Neural progenitor cell (in vitro differentiated cells): ENCODE data around the gene AP2S1. TPM values are rescaled to one million over a fixed set of nuclear protein-coding genes. Genes with fewer than 3 reads are reported as not detected.
A peak's percentile ranks its signal among the peaks of the same experiment; 100 is the strongest.

ENCODE experiments used
- DNase-seq: peaks from one replicate; pipeline ENCODE4 v3.0.0-alpha.2; 2016; ENCODE audit warnings: low spot score
- H2AFZ ChIP-seq: fragments of 200-600 bp; sonication (generic); replicated peaks from 2 replicates; pipeline ENCODE4 v1.6.1; 2016; ENCODE audit warnings: antibody characterized with exemption
- H3F3A ChIP-seq: fragments of 200-600 bp; sonication (generic); 2 replicates; pipeline ENCODE4 v1.6.1; 2016; ENCODE audit warnings: antibody characterized with exemption, low read depth
- H3K27ac ChIP-seq: fragments of 200-600 bp; sonication (generic); 2 replicates; pipeline ENCODE4 v1.5.1; 2016; ENCODE audit warnings: mild to moderate bottlenecking
- H3K27me3 ChIP-seq: fragments of 200-600 bp; sonication (generic); 2 replicates; pipeline ENCODE4 v1.6.1; 2016; ENCODE audit warnings: mild to moderate bottlenecking, moderate library complexity
- H3K36me3 ChIP-seq: fragments of 200-600 bp; sonication (generic); 2 replicates; pipeline ENCODE4 v1.5.1; 2016
- H3K4me1 ChIP-seq: fragments of 200-600 bp; sonication (generic); 2 replicates; pipeline ENCODE4 v1.6.1; 2016; ENCODE audit warnings: mixed run types
- H3K4me2 ChIP-seq: fragments of 200-600 bp; sonication (generic); 2 replicates; pipeline ENCODE4 v1.6.1; 2016
- H3K4me3 ChIP-seq: fragments of 200-600 bp; sonication (generic); 2 replicates; pipeline ENCODE4 v1.5.1; 2016
- H3K79me2 ChIP-seq: fragments of 200-600 bp; sonication (generic); 2 replicates; pipeline ENCODE4 v1.6.1; 2016; ENCODE audit warnings: low read depth
- H3K9ac ChIP-seq: fragments of 200-600 bp; sonication (generic); 2 replicates; pipeline ENCODE4 v1.6.1; 2016
- H3K9me3 ChIP-seq: fragments of 200-600 bp; sonication (generic); 2 replicates; pipeline ENCODE4 v1.5.1; 2016; ENCODE audit warnings: low read depth
- H4K20me1 ChIP-seq: fragments of 200-600 bp; sonication (generic); 2 replicates; pipeline ENCODE4 v1.6.1; 2016; ENCODE audit warnings: low read depth
- H3K27ac Mint-ChIP-seq: 3 replicates; pipeline ENCODE4 v1.8.0; 2021; ENCODE audit warnings: mixed read lengths
- H3K27me3 Mint-ChIP-seq: 2 replicates; pipeline ENCODE4 v1.8.0; 2022; ENCODE audit warnings: low read depth, mild to moderate bottlenecking, inconsistent platforms, moderate library complexity, mixed read lengths; ENCODE audit not compliant: insufficient read depth
- H3K36me3 Mint-ChIP-seq: 3 replicates; pipeline ENCODE4 v1.8.0; 2021; ENCODE audit warnings: mixed read lengths
- H3K4me1 Mint-ChIP-seq: 3 replicates; pipeline ENCODE4 v1.8.0; 2021; ENCODE audit warnings: mixed read lengths
- H3K4me3 Mint-ChIP-seq: 3 replicates; pipeline ENCODE4 v1.8.0; 2021; ENCODE audit warnings: mild to moderate bottlenecking, moderate library complexity, mixed read lengths
- H3K9me3 Mint-ChIP-seq: 3 replicates; pipeline ENCODE4 v1.8.0; 2020; ENCODE audit warnings: mixed read lengths
- CTCF ChIP-seq: fragments of 200-600 bp; sonication (generic); IDR thresholded peaks from 2 replicates; pipeline ENCODE4 v1.5.1; 2017; ENCODE audit warnings: antibody characterized with exemption, mild to moderate bottlenecking
- EZH2 ChIP-seq: fragments of 200-600 bp; sonication (generic); IDR thresholded peaks from 2 replicates; pipeline ENCODE4 v1.6.1; 2017; ENCODE audit warnings: antibody characterized with exemption, mild to moderate bottlenecking, moderate library complexity
- EZH2phosphoT487 ChIP-seq: fragments of 200-600 bp; sonication (generic); IDR thresholded peaks from 2 replicates; pipeline ENCODE4 v1.6.1; 2017; ENCODE audit warnings: antibody characterized with exemption
- small RNA-seq: library from RNA; depleted of rRNA; stranded (forward); fragments of <200 nt; gene quantifications from one replicate; pipeline ENCODE3, GENCODE V24; 2015
- total RNA-seq: library from RNA; depleted of rRNA; stranded (reverse); fragments of >200 nt; gene quantifications from 2 replicates; pipeline ENCODE4 v1.2.3, GENCODE V29; 2015; ENCODE audit warnings: low replicate concordance

The AP2S1 gene
- total RNA-seq, 1 donor from 2014 or later, result 104 TPM

GRCh38 chr19:46788262-46788967 lies 62.2 kb downstream of the AP2S1 start, which contains the start of gene SLC1A5:
TSS of gene SLC1A5 (minus strand) at chr19:46788594. CDS start at chr19:46787965, 629 bp downstream.
- Histone ChIP-seq H3K36me3 (no peaks in the 10 kb centered on the region), H3K27me3 (peaks cover 8% of the 10 kb centered on the region), H3K79me2 (peaks cover 49% of the 10 kb centered on the region), H3K9me3 (no peaks in the 10 kb centered on the region), H3F3A (peaks cover 22% of the 10 kb centered on the region), H3K4me2 (peak within 1 kb of the TSS; percentile 78), H3K9ac (peak within 1 kb of the TSS; percentile 53), H3K4me3 (peak within 1 kb of the TSS; percentile 53), H4K20me1 (peaks cover 40% of the 10 kb centered on the region), H3K4me1 (peaks cover 20% of the 10 kb centered on the region), H2AFZ (peak within 1 kb of the TSS; percentile 13), H3K27ac (no peak within 1 kb of the TSS)
- no peaks in the 10 kb centered on the region for H3K36me3 Mint-ChIP-seq
- H3K4me1 Mint-ChIP-seq, result peaks cover 36% of the 10 kb centered on the region
- TF ChIP-seq EZH2 (no peak), EZH2phosphoT487 (no peak), CTCF (peak; percentile 18)
- peak; percentile 99 for DNase-seq
- H3K4me3 Mint-ChIP-seq, result peak within 1 kb of the TSS; percentile 96
- H3K27ac Mint-ChIP-seq, result no peak within 1 kb of the TSS
- H3K9me3 Mint-ChIP-seq, result no peaks in the 10 kb centered on the region
- peaks cover 4% of the 10 kb centered on the region for H3K27me3 Mint-ChIP-seq

Small RNA genes within 50 kb of the gene (small RNA-seq; reads per million reads assigned to genes)
- gene AC008622.3 (not detected), gene HNRNPMP2 (not detected)

Other genes with a start within 250 kb of the AP2S1 start
- 373 and 403 TPM in 2 replicates for gene CALM3, start 249.5 kb downstream of the AP2S1 start, total RNA-seq
- gene PTGIR, start 225.8 kb downstream of the AP2S1 start, total RNA-seq, result not detected in 2 replicates
- not detected in 2 replicates for gene GNG8, start 214.6 kb downstream of the AP2S1 start, total RNA-seq
- gene DACT3, start 189.7 kb downstream of the AP2S1 start, total RNA-seq, result 0.75 and 2.2 TPM in 2 replicates
- 14.9 and 22.2 TPM in 2 replicates for gene PRKD2, start 133.7 kb downstream of the AP2S1 start, total RNA-seq
- 18.6 and 40.5 TPM in 2 replicates for gene FKRP, start 104.8 kb downstream of the AP2S1 start, total RNA-seq
- 54.1 and 149 TPM in 2 replicates for gene STRN4, start 104.4 kb downstream of the AP2S1 start, total RNA-seq
- gene SLC1A5, start 62.3 kb downstream of the AP2S1 start, total RNA-seq, result 39.5 and 81.6 TPM in 2 replicates
- gene ARHGAP35, start 10.2 kb upstream of the AP2S1 start, total RNA-seq, result 38.4 and 43.3 TPM in 2 replicates
- gene NPAS1, start 169.0 kb upstream of the AP2S1 start, total RNA-seq, result 1.2 and 4.3 TPM in 2 replicates
- gene TMEM160, start 197.8 kb upstream of the AP2S1 start, total RNA-seq, result 8.0 and 66.2 TPM in 2 replicates